Activated CD8-positive, alpha-beta memory T cell treated with anti-CD3 and anti-CD28 coated beads for 36 hours (primary cell): ENCODE measurements around the gene DLX3. TPM values are rescaled to one million over a fixed set of nuclear protein-coding genes. Genes with fewer than 3 reads are reported as not detected.

Experiments
- CTCF ChIA-PET: fragments of 350-600 bp; sonication (Branson Sonifier 250); formaldehyde crosslinking; loops from one replicate; lab custom pipeline; 2021; ENCODE audit warnings: antibody characterized with exemption; lab: Charles Lee
- POLR2A ChIA-PET: fragments of 350-600 bp; sonication (Branson Sonifier 250); formaldehyde crosslinking; loops from one replicate; lab custom pipeline; 2021; ENCODE audit warnings: antibody characterized with exemption; lab: Charles Lee
- total RNA-seq, 2 experiments: library from RNA; stranded (reverse); gene quantifications; one replicate each; pipeline ENCODE4 v1.2.3, GENCODE V29; 2021

Gene DLX3
- total RNA-seq, 2 experiments from 2014 or later = 0.08 to 0.13 TPM

GRCh38 chr17:49984776-49985175, 10.2 kb downstream of the DLX3 start:
- CTCF ChIA-PET = interaction anchor here (5.2 kb wide), 1 partner anchor 13 kb away, joined by 26 read pairs; no protein-coding TSS in a partner anchor
- POLR2A ChIA-PET = no interaction called here

GRCh38 chr17:49984283-49984682, 10.7 kb downstream of the DLX3 start:
- POLR2A ChIA-PET = no interaction called here

GRCh38 chr17:49980703-49981197, 14.3 kb downstream of the DLX3 start:
- CTCF ChIA-PET = interaction anchor here (1.0 kb wide), 1 partner anchor 100 kb away, joined by 4 read pairs; no protein-coding TSS in a partner anchor
- POLR2A ChIA-PET = no interaction called here

More at GRCh38 chr17:49984283-49984682, 10.7 kb downstream of the DLX3 start:
- CTCF ChIA-PET = interaction anchor here (0.8 to 1.5 kb wide), 3 partner anchors 10 to 427 kb away, joined by 3 to 4 read pairs (median 3); partner anchors contain the start of gene DLX3

- POLR2A ChIA-PET = no interaction called here
- CTCF ChIA-PET = interaction anchor here (1.0 kb wide), 1 partner anchor 100 kb away, joined by 4 read pairs; no protein-coding TSS in a partner anchor
Measured at GRCh38 chr17:49979748-49980479, 15.1 kb downstream of the DLX3 start.

- ChIA-PET POLR2A (interaction anchor here (0.7 kb wide), 1 partner anchor 10 kb away, joined by 4 read pairs; no protein-coding TSS in a partner anchor), CTCF (interaction anchor here (0.7 to 1.8 kb wide), 3 partner anchors 18 to 112 kb away, joined by 3 to 10 read pairs (median 7); no protein-coding TSS in a partner anchor)
Measured at GRCh38 chr17:49978501-49978900, 16.5 kb downstream of the DLX3 start.

GRCh38 chr17:49977463-49978389, 17.3 kb downstream of the DLX3 start:
- POLR2A ChIA-PET = no interaction called here
- CTCF ChIA-PET = interaction anchor here (1.1 to 5.0 kb wide), 4 partner anchors 19 to 25 kb away, joined by 4 to 32 read pairs (median 8); no protein-coding TSS in a partner anchor

- ChIA-PET POLR2A (no interaction called here), CTCF (interaction anchor here (0.6 to 5.0 kb wide), 5 partner anchors 11 to 24 kb away, joined by 3 to 32 read pairs (median 3); no protein-coding TSS in a partner anchor)
Measured at GRCh38 chr17:49976828-49977202, 18.2 kb downstream of the DLX3 start.

- POLR2A ChIA-PET = no interaction called here
Measured at GRCh38 chr17:49976163-49976827, 18.7 kb downstream of the DLX3 start.

GRCh38 chr17:49975531-49975930, 19.5 kb downstream of the DLX3 start:
- CTCF ChIA-PET = interaction anchor here (5.0 kb wide), 1 partner anchor 22 kb away, joined by 32 read pairs; no protein-coding TSS in a partner anchor
- POLR2A ChIA-PET = no interaction called here

More at GRCh38 chr17:49976163-49976827, 18.7 kb downstream of the DLX3 start:
- CTCF ChIA-PET = interaction anchor here (0.6 to 5.0 kb wide), 4 partner anchors 11 to 21 kb away, joined by 3 to 32 read pairs (median 3); no protein-coding TSS in a partner anchor

- POLR2A ChIA-PET = no interaction called here
- CTCF ChIA-PET = interaction anchor here (0.6 to 5.0 kb wide), 5 partner anchors 15 to 166 kb away, joined by 3 to 32 read pairs (median 3); no protein-coding TSS in a partner anchor
Measured at GRCh38 chr17:49973271-49973615, 21.8 kb downstream of the DLX3 start.

- CTCF ChIA-PET = interaction anchor here (0.6 to 5.0 kb wide), 4 partner anchors 20 to 166 kb away, joined by 3 to 32 read pairs (median 4); no protein-coding TSS in a partner anchor
- POLR2A ChIA-PET = no interaction called here
Measured at GRCh38 chr17:49972486-49973270, 22.3 kb downstream of the DLX3 start.

GRCh38 chr17:49971848-49972485, 23.1 kb downstream of the DLX3 start:
- POLR2A ChIA-PET = no interaction called here
- CTCF ChIA-PET = no interaction called here

- CTCF ChIA-PET = interaction anchor here (1.5 kb wide), 1 partner anchor 25 kb away, joined by 8 read pairs; no protein-coding TSS in a partner anchor
- POLR2A ChIA-PET = no interaction called here
Measured at GRCh38 chr17:49971199-49971847, 23.7 kb downstream of the DLX3 start.

GRCh38 chr17:49970498-49970897, 24.5 kb downstream of the DLX3 start:
- ChIA-PET POLR2A (no interaction called here), CTCF (interaction anchor here (1.2 to 1.5 kb wide), 2 partner anchors 18 to 26 kb away, joined by 5 to 8 read pairs; no protein-coding TSS in a partner anchor)

- ChIA-PET CTCF (interaction anchor here (1.2 to 1.5 kb wide), 2 partner anchors 18 to 27 kb away, joined by 5 to 8 read pairs; no protein-coding TSS in a partner anchor), POLR2A (no interaction called here)
Measured at GRCh38 chr17:49969795-49970389, 25.1 kb downstream of the DLX3 start.

GRCh38 chr17:49969134-49969759, 25.8 kb downstream of the DLX3 start, which contains the start of gene DLX4:
DLX4 (plus strand) TSS chr17:49969190; CDS start chr17:49969469, 279 bp downstream.
- POLR2A ChIA-PET = no interaction called here
- CTCF ChIA-PET = interaction anchor here (1.2 to 3.0 kb wide), 2 partner anchors 28 to 29 kb away, joined by 3 to 13 read pairs; no protein-coding TSS in a partner anchor
